ENCODE measurements around the gene C12orf75. TPM values are rescaled to one million over a fixed set of nuclear protein-coding genes. Genes with fewer than 3 reads are reported as not detected.

The C12orf75 gene
- total and polyA plus RNA-seq, 12 donors: 6.0 to 94.2 (median 10.3) TPM

DNA sequence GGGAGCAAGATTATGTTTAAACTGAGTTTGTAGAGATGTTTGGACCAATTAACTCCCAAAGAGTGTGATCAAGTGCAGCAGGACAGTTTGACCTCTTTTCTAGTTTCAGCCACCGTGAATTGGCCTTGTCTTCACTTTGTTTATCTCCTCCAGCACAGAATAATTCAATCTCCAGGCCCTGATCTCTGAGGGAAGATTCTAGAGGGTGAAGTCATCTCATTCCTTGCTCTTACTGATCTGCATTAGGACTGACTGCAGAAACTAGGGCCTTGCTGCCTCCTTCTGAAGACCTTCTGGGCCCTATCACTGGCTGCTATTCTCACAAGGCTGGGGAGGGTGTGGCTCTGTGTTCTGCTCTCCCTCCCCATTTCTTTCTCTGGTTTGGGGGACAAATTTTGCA, 29.4 kb downstream of the C12orf75 start:
- 20 to 57% (median 35%) methylated on average over 1 of the region's 1 CpG for WGBS, 4 donors

DNA sequence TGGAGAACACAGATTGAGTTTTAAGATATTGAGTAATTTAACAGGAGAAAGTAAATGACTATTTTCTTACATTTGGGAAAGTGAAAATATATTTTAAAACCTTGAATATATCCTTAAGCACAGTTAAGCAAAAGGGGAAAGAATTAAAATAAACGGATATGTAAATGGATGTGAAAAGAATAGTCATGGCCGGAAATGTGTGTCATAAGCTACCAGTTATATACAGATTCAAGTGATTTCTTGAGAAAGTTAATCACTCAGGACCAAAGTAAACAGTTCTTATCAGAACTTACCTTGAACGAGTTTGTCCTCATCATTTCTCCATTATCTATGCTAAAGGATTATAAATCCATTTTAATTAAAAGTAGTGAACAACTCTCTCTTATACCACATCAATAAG, 33.4 kb downstream of the C12orf75 start:
- H3K27ac ChIP-seq: no peak overlapping the region
- no peaks in the 10 kb centered on the region for H3K4me1 ChIP-seq (replicated peaks in 1 of 2)
- no peaks in the 10 kb centered on the region for H3K27me3 ChIP-seq
- 66 to 75% (median 70%) methylated on average over 3 of the region's 3 CpGs for WGBS, 4 donors
- DNase-seq: no peak
- TF ChIP-seq, protein P1, sequence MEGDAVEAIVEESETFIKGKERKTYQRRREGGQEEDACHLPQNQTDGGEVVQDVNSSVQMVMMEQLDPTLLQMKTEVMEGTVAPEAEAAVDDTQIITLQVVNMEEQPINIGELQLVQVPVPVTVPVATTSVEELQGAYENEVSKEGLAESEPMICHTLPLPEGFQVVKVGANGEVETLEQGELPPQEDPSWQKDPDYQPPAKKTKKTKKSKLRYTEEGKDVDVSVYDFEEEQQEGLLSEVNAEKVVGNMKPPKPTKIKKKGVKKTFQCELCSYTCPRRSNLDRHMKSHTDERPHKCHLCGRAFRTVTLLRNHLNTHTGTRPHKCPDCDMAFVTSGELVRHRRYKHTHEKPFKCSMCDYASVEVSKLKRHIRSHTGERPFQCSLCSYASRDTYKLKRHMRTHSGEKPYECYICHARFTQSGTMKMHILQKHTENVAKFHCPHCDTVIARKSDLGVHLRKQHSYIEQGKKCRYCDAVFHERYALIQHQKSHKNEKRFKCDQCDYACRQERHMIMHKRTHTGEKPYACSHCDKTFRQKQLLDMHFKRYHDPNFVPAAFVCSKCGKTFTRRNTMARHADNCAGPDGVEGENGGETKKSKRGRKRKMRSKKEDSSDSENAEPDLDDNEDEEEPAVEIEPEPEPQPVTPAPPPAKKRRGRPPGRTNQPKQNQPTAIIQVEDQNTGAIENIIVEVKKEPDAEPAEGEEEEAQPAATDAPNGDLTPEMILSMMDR (IDR thresholded peaks at IDR 0.05): no peak
- TF ChIP-seq POLR2A (IDR thresholded peaks at IDR 0.05): no peak
- no peaks in the 10 kb centered on the region for H3K9me3 ChIP-seq (replicated peaks in 1 of 3)
- H3K36me3 ChIP-seq (replicated peaks in 1 of 2): no peaks in the 10 kb centered on the region
- intact Hi-C loops (cut with DNase I): no loop called here
- H3K4me3 ChIP-seq: no peak overlapping the region

More for the DNA sequence above, 29.4 kb downstream of the C12orf75 start:
- Histone ChIP-seq H3K36me3 (replicated peaks in 1 of 2) (no peaks in the 10 kb centered on the region), H3K27me3 (no peaks in the 10 kb centered on the region), H3K4me3 (no peak overlapping the region), H3K27ac (no peak overlapping the region), H3K9me3 (replicated peaks in 1 of 3) (no peaks in the 10 kb centered on the region), H3K4me1 (replicated peaks in 1 of 2) (peaks cover 11 to 12% of the 10 kb centered on the region in 2 donors)
- no peak for TF ChIP-seq POLR2A (IDR thresholded peaks at IDR 0.05)
- TF ChIP-seq, protein P1 (IDR thresholded peaks at IDR 0.05): no peak
- no peak for DNase-seq
- intact Hi-C loops (cut with DNase I): no loop called here

DNA sequence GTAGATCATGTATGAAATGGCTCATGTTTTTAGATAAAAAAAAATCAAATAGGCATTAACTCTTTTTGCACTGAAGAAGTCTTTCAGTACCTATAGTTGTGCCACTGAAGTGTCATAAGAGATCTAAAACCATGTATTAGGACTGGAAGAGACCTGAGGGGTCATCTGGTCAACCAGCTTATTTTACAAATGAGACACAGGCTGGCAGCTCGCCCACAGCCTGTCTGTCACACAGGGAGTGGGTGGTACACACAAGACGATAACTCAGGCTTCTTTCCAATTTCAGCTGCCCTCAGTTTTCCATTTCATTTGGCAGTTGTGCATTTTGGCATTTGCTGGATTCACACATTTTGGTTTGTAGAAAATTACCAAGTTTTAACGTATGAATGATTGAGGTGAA, 34.7 kb downstream of the C12orf75 start:
- TF ChIP-seq POLR2A (IDR thresholded peaks at IDR 0.05): no peak
- TF ChIP-seq, protein P1 (IDR thresholded peaks at IDR 0.05): no peak
- H3K27ac ChIP-seq: no peak overlapping the region
- H3K4me1 ChIP-seq (replicated peaks in 1 of 2): no peaks in the 10 kb centered on the region
- no peaks in the 10 kb centered on the region for H3K27me3 ChIP-seq
- intact Hi-C loops (cut with DNase I): no loop called here
- DNase-seq: no peak
- H3K36me3 ChIP-seq (replicated peaks in 1 of 2): no peaks in the 10 kb centered on the region
- 76 to 82% (median 79%) methylated on average over 3 of the region's 3 CpGs for WGBS, 4 donors
- no peak overlapping the region for H3K4me3 ChIP-seq
- H3K9me3 ChIP-seq (replicated peaks in 1 of 3): no peaks in the 10 kb centered on the region

DNA sequence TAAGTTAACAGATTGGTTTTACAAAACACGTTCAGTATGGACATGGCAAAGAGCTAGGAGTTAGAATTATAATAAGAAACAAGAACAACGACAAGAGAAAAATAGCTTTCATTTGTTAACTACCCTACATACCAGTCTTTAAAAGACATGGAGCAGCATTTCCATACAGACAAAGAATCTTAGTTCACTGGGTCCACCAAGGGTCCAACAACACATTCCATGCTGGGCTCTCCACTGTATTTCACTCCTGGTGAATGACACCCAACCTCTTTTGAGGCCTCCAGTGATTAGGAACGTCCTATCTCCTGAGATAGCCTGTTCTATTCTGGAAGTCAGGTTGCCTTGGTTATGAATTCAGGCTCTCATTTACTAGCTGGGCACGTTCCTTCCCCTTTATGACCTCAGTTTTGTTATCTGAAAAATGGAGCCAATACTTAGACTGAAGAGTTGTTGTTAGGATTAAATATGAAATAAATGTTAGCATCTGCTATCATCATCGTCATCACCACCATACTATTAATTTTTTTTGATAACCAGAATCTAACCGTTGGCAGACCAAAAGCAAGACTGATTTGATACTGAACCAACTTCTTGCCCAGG, 37.7 kb downstream of the C12orf75 start:
- H3K27ac ChIP-seq: no peak overlapping the region
- H3K4me3 ChIP-seq: no peak overlapping the region
- H3K9me3 ChIP-seq (replicated peaks in 1 of 3): no peaks in the 10 kb centered on the region
- TF ChIP-seq, protein P1 (IDR thresholded peaks at IDR 0.05): no peak
- TF ChIP-seq POLR2A (IDR thresholded peaks at IDR 0.05): no peak
- no peaks in the 10 kb centered on the region for H3K27me3 ChIP-seq
- intact Hi-C loops (cut with DNase I): no loop called here
- DNase-seq: no peak
- 89 to 93% (median 91%) methylated on average over 6 of the region's 6 CpGs for WGBS, 4 donors
- no peaks in the 10 kb centered on the region for H3K4me1 ChIP-seq (replicated peaks in 1 of 2)
- H3K36me3 ChIP-seq (replicated peaks in 1 of 2): no peaks in the 10 kb centered on the region

All from adrenal gland (tissue), 12 donors.